Karpas-422 (cell line): Measurements from ENCODE around the gene FNDC3A. TPM values are rescaled to one million over a fixed set of nuclear protein-coding genes. Genes with fewer than 3 reads are reported as not detected.

Experiments
- DNase-seq: peaks from one replicate; pipeline ENCODE4 v3.0.0-alpha.2; 2015
- H2AFZ ChIP-seq: fragments of 200-600 bp; sonication (generic); 2 replicates; pipeline ENCODE4 v1.6.1; 2014; ENCODE audit warnings: antibody characterized with exemption, low read length, mixed read lengths
- H3K27ac ChIP-seq: fragments of 200-600 bp; sonication (generic); 2 replicates; pipeline ENCODE4 v1.5.1; 2014; ENCODE audit warnings: mild to moderate bottlenecking, low read length, moderate library complexity
- H3K27me3 ChIP-seq: fragments of 200-600 bp; sonication (generic); 2 replicates; pipeline ENCODE4 v1.6.1; 2014; ENCODE audit warnings: low read length, mixed read lengths
- H3K36me3 ChIP-seq: fragments of 200-600 bp; sonication (generic); 2 replicates; pipeline ENCODE4 v1.6.1; 2014; ENCODE audit warnings: low read length, mixed read lengths; ENCODE audit not compliant: insufficient read depth
- H3K4me1 ChIP-seq: fragments of 200-600 bp; sonication (generic); 2 replicates; pipeline ENCODE4 v1.6.1; 2014; ENCODE audit warnings: mild to moderate bottlenecking, low read length, mixed read lengths
- H3K4me2 ChIP-seq: fragments of 200-600 bp; sonication (generic); 2 replicates; pipeline ENCODE4 v1.6.1; 2014; ENCODE audit warnings: low read length, low read depth, mild to moderate bottlenecking; ENCODE audit not compliant: poor library complexity, severe bottlenecking
- H3K4me3 ChIP-seq: fragments of 200-600 bp; sonication (generic); 2 replicates; pipeline ENCODE4 v1.5.1; 2014; ENCODE audit warnings: mild to moderate bottlenecking, antibody characterized with exemption, low read length, mixed read lengths
- H3K79me2 ChIP-seq: fragments of 200-600 bp; sonication (generic); 2 replicates; pipeline ENCODE4 v1.6.1; 2014; ENCODE audit warnings: mild to moderate bottlenecking, low read length, mixed read lengths
- H3K9ac ChIP-seq: fragments of 200-600 bp; sonication (generic); 2 replicates; pipeline ENCODE4 v1.6.0; 2014; ENCODE audit warnings: low read length
- H3K9me2 ChIP-seq: fragments of 200-600 bp; sonication (generic), shearing (Covaris generic); replicated peaks from 2 replicates; pipeline ENCODE4 v1.6.0; 2014; ENCODE audit warnings: mild to moderate bottlenecking, low read length, moderate library complexity; ENCODE audit not compliant: insufficient read depth
- H3K9me3 ChIP-seq: fragments of 300-700, 200-600 bp; sonication (generic); 2 replicates; pipeline ENCODE4 v1.6.1; 2014; ENCODE audit warnings: low read length, mixed read lengths
- H4K20me1 ChIP-seq: fragments of 200-600 bp; sonication (generic); 2 replicates; pipeline ENCODE4 v1.6.1; 2014; ENCODE audit warnings: mild to moderate bottlenecking, antibody characterized with exemption, low read length, low read depth; ENCODE audit not compliant: insufficient read depth
- total RNA-seq: library from RNA; depleted of rRNA; stranded (reverse); fragments of >200 nt; shearing (Covaris generic); gene quantifications from 2 replicates; pipeline ENCODE4 v1.2.3, GENCODE V29; 2014; ENCODE audit warnings: low replicate concordance

FNDC3A gene
- total RNA-seq, 1 experiment from 2014 or later, result 36.0 TPM

GRCh38 chr13:48946163-48946562, 29.5 kb upstream of the FNDC3A start:
- no peaks in the 10 kb centered on the region for H3K36me3 ChIP-seq
- H3K79me2 ChIP-seq, result no peaks in the 10 kb centered on the region
- H3K4me3 ChIP-seq, result no peak overlapping the region
- H3K4me2 ChIP-seq, result no peak overlapping the region
- H3K9me2 ChIP-seq, result no peaks in the 10 kb centered on the region
- H4K20me1 ChIP-seq, result no peaks in the 10 kb centered on the region
- no peak for DNase-seq
- H3K27me3 ChIP-seq, result no peaks in the 10 kb centered on the region
- H3K27ac ChIP-seq, result no peak overlapping the region
- no peak overlapping the region for H3K9ac ChIP-seq
- no peaks in the 10 kb centered on the region for H3K9me3 ChIP-seq
- no peak overlapping the region for H2AFZ ChIP-seq
- H3K4me1 ChIP-seq, result no peaks in the 10 kb centered on the region

- H3K4me2 ChIP-seq, result no peak overlapping the region
- peaks cover 3% of the 10 kb centered on the region; the same call in 1 of the 2 replicates for H3K4me1 ChIP-seq
- no peaks in the 10 kb centered on the region for H3K36me3 ChIP-seq
These were observed 25.9 kb upstream of the FNDC3A start for GRCh38 chr13:48949566-48950500.

GRCh38 chr13:48950501-48950875, 25.2 kb upstream of the FNDC3A start:
- no peak overlapping the region for H3K9ac ChIP-seq
- DNase-seq, result no peak
- no peak overlapping the region for H3K27ac ChIP-seq
- no peaks in the 10 kb centered on the region for H3K79me2 ChIP-seq
- H3K9me3 ChIP-seq, result no peaks in the 10 kb centered on the region
- H2AFZ ChIP-seq, result no peak overlapping the region
- H3K4me3 ChIP-seq, result no peak overlapping the region
- no peaks in the 10 kb centered on the region for H3K9me2 ChIP-seq
- H4K20me1 ChIP-seq, result no peaks in the 10 kb centered on the region
- H3K36me3 ChIP-seq, result no peaks in the 10 kb centered on the region
- H3K27me3 ChIP-seq, result no peaks in the 10 kb centered on the region
- H3K4me1 ChIP-seq, result peaks cover 3% of the 10 kb centered on the region; the same call in 1 of the 2 replicates
- H3K4me2 ChIP-seq, result no peak overlapping the region

More at GRCh38 chr13:48949566-48950500, 25.9 kb upstream of the FNDC3A start:
- Histone ChIP-seq H3K27ac (no peak overlapping the region), H3K9me3 (no peaks in the 10 kb centered on the region), H3K9me2 (no peaks in the 10 kb centered on the region), H3K9ac (no peak overlapping the region), H3K4me3 (no peak overlapping the region), H3K27me3 (no peaks in the 10 kb centered on the region), H3K79me2 (no peaks in the 10 kb centered on the region), H2AFZ (no peak overlapping the region), H4K20me1 (no peaks in the 10 kb centered on the region)
- no peak for DNase-seq

GRCh38 chr13:48954081-48954480, 21.6 kb upstream of the FNDC3A start:
- Histone ChIP-seq H2AFZ (no peak overlapping the region), H3K9me3 (no peaks in the 10 kb centered on the region), H3K4me1 (peaks cover 3% of the 10 kb centered on the region; the same call in 1 of the 2 replicates), H3K27me3 (no peaks in the 10 kb centered on the region), H3K36me3 (no peaks in the 10 kb centered on the region), H3K79me2 (no peaks in the 10 kb centered on the region), H3K4me2 (no peak overlapping the region), H3K9me2 (no peaks in the 10 kb centered on the region), H3K4me3 (no peak overlapping the region), H3K27ac (no peak overlapping the region), H3K9ac (no peak overlapping the region), H4K20me1 (no peaks in the 10 kb centered on the region)
- no peak for DNase-seq

GRCh38 chr13:48955536-48955935, 20.2 kb upstream of the FNDC3A start:
- no peak for DNase-seq
- no peaks in the 10 kb centered on the region for H3K9me3 ChIP-seq
- no peak overlapping the region for H3K9ac ChIP-seq
- H3K9me2 ChIP-seq, result no peaks in the 10 kb centered on the region
- no peaks in the 10 kb centered on the region for H3K79me2 ChIP-seq
- no peak overlapping the region for H2AFZ ChIP-seq
- H3K4me2 ChIP-seq, result no peak overlapping the region
- no peaks in the 10 kb centered on the region for H4K20me1 ChIP-seq
- H3K4me3 ChIP-seq, result no peak overlapping the region
- H3K27me3 ChIP-seq, result no peaks in the 10 kb centered on the region
- peaks cover 3% of the 10 kb centered on the region; the same call in 1 of the 2 replicates for H3K4me1 ChIP-seq
- H3K36me3 ChIP-seq, result no peaks in the 10 kb centered on the region
- no peak overlapping the region for H3K27ac ChIP-seq

- Histone ChIP-seq H3K36me3 (no peaks in the 10 kb centered on the region), H3K27ac (no peak overlapping the region), H3K9me2 (no peaks in the 10 kb centered on the region), H3K4me2 (no peak overlapping the region), H4K20me1 (no peaks in the 10 kb centered on the region), H3K4me3 (no peak overlapping the region), H3K9ac (no peak overlapping the region), H3K79me2 (no peaks in the 10 kb centered on the region), H3K4me1 (no peaks in the 10 kb centered on the region), H2AFZ (no peak overlapping the region), H3K9me3 (no peaks in the 10 kb centered on the region), H3K27me3 (no peaks in the 10 kb centered on the region)
- DNase-seq, result no peak
These were observed 14.3 kb upstream of the FNDC3A start for GRCh38 chr13:48961379-48961778.

GRCh38 chr13:48962281-48962680, 13.4 kb upstream of the FNDC3A start:
- H3K4me3 ChIP-seq, result no peak overlapping the region
- H3K27ac ChIP-seq, result no peak overlapping the region
- no peaks in the 10 kb centered on the region for H3K9me2 ChIP-seq
- H3K79me2 ChIP-seq, result no peaks in the 10 kb centered on the region
- no peak for DNase-seq
- H3K9ac ChIP-seq, result no peak overlapping the region
- H3K4me2 ChIP-seq, result no peak overlapping the region
- no peaks in the 10 kb centered on the region for H3K36me3 ChIP-seq
- H3K9me3 ChIP-seq, result no peaks in the 10 kb centered on the region
- H2AFZ ChIP-seq, result no peak overlapping the region
- no peaks in the 10 kb centered on the region for H3K4me1 ChIP-seq
- H3K27me3 ChIP-seq, result no peaks in the 10 kb centered on the region
- no peaks in the 10 kb centered on the region for H4K20me1 ChIP-seq

GRCh38 chr13:48965736-48966135, 10.0 kb upstream of the FNDC3A start:
- H2AFZ ChIP-seq, result no peak overlapping the region
- no peak overlapping the region for H3K27ac ChIP-seq
- H3K9me2 ChIP-seq, result no peaks in the 10 kb centered on the region
- H4K20me1 ChIP-seq, result no peaks in the 10 kb centered on the region
- no peaks in the 10 kb centered on the region for H3K9me3 ChIP-seq
- H3K4me1 ChIP-seq, result no peaks in the 10 kb centered on the region
- H3K4me2 ChIP-seq, result no peak overlapping the region
- H3K36me3 ChIP-seq, result no peaks in the 10 kb centered on the region
- H3K4me3 ChIP-seq, result no peak overlapping the region
- no peaks in the 10 kb centered on the region for H3K79me2 ChIP-seq
- H3K27me3 ChIP-seq, result no peaks in the 10 kb centered on the region
- no peak for DNase-seq
- no peak overlapping the region for H3K9ac ChIP-seq
